ENCODE results near the gene PPM1E.

DNA sequence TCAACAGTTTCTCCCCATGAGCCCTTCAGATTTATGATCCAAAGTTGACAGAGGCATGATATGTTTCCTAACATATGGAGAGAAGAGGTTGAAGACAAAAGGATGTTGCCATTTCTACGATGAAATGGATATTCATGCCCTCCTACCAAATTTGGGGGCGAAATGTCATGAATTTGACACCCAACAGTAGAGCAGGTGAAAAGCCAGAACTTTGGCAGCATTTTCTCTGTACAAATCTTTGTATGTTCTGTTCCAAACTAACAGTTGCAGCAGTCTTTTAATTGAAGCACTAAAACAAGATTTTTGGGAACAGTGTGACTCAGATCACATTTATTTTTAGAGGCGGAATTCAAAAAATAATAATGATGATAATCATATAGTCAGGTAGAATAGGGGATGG, 220.9 kb downstream of the PPM1E start:
- TF ChIP-seq CTCF (IDR thresholded peaks at IDR 0.05; ENCODE audit: low read depth, low read length, poor library complexity, severe bottlenecking) (no peak), EZH2phosphoT487 (IDR thresholded peaks at IDR 0.05; ENCODE audit: borderline replicate concordance, low read length) (no peak)

All from DOHH2 (cell line).